Measurements from ENCODE around the gene UGCG. TPM values are rescaled to one million over a fixed set of nuclear protein-coding genes. Genes with fewer than 3 reads are reported as not detected.

The UGCG gene
- total and polyA plus RNA-seq, 10 of the 15 experiments (the other 5 are each of a cell fraction or from before 2014, with no cell fraction given), result 21.7 to 96.6 (median 48.9) TPM

- TF ChIP-seq SREBF1 (IDR thresholded peaks at IDR 0.05; ENCODE audit: low read length), result no peak
- TF ChIP-seq IRF4 (IDR thresholded peaks at IDR 0.05; ENCODE audit: low read depth, low read length), result no peak
- TF ChIP-seq POLR2AphosphoS2 (IDR thresholded peaks at IDR 0.05; ENCODE audit: low read depth, low read length), result no peak
- TF ChIP-seq PKNOX1 (IDR thresholded peaks at IDR 0.05), result no peak
- no peak for TF ChIP-seq RAD51 (IDR thresholded peaks at IDR 0.05)
- no peak for TF ChIP-seq NFYA (IDR thresholded peaks at IDR 0.05; ENCODE audit: borderline replicate concordance, low read depth, low read length)
- no peak for TF ChIP-seq ZNF622 (IDR thresholded peaks at IDR 0.05)
- no peak for TF ChIP-seq NRF1 (conservative IDR thresholded peaks at IDR 0.05; ENCODE audit: low read depth, low read length)
- TF ChIP-seq, protein P1, sequence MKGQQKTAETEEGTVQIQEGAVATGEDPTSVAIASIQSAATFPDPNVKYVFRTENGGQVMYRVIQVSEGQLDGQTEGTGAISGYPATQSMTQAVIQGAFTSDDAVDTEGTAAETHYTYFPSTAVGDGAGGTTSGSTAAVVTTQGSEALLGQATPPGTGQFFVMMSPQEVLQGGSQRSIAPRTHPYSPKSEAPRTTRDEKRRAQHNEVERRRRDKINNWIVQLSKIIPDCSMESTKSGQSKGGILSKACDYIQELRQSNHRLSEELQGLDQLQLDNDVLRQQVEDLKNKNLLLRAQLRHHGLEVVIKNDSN (IDR thresholded peaks at IDR 0.05; ENCODE audit: borderline replicate concordance, extremely low read length, insufficient read depth, low read depth, low read length), result no peak
- TF ChIP-seq YBX1 (IDR thresholded peaks at IDR 0.05), result no peak
- no peak for TF ChIP-seq KDM1A (IDR thresholded peaks at IDR 0.05; ENCODE audit: borderline replicate concordance)
- TF ChIP-seq BCLAF1 (IDR thresholded peaks at IDR 0.05), result no peak
These were observed 23.7 kb upstream of the UGCG start (continued) for GRCh38 chr9:111872886-111873285.

All from GM12878 (cell line).